ENCODE measurements around the gene ETDA. TPM values are rescaled to one million over a fixed set of nuclear protein-coding genes. Genes with fewer than 3 reads are reported as not detected.
A peak's percentile ranks its signal among the peaks of the same experiment; 100 is the strongest.
"Not testable (repeated sequence)": the region's sequence is repeated elsewhere in the genome, so short reads cannot be mapped to it uniquely, and the experiment has no call there.

Gene ETDA
- total RNA-seq = not detected

DNA sequence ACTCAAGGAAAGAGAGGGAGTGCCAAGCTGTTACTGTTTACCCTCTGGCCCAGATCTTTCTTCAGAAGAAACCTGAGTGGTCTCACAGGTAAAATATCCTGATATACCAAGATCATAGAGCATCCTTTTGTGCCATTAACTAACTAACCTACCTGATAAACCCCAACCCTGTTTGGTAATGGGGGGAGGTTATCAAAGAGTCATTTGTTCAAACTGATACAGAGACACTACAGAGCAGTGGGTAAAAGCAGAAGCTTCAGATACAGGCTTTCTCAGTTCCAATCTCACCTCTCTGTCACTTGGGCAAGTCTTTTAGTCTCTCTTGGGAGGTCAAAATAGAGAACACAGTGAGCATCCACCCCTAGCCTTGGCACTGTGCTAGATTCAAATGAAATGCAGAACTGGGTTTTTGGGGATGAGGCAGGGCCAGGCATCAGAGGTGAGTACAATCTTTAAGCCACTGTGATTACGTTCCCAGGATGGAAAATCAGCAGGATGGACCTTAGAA, at the start of gene ETDA:
ETDA (plus strand) TSS at position 51 of the 508 bp plus-strand sequence. CDS start 1,216 bp downstream, outside the sequence.
- H3K36me3 ChIP-seq, H3K27me3 ChIP-seq, DNase-seq, H3K4me1 ChIP-seq, H3K4me3 ChIP-seq, H3K27ac ChIP-seq, H3K9me3 ChIP-seq: not testable (repeated sequence)

DNA sequence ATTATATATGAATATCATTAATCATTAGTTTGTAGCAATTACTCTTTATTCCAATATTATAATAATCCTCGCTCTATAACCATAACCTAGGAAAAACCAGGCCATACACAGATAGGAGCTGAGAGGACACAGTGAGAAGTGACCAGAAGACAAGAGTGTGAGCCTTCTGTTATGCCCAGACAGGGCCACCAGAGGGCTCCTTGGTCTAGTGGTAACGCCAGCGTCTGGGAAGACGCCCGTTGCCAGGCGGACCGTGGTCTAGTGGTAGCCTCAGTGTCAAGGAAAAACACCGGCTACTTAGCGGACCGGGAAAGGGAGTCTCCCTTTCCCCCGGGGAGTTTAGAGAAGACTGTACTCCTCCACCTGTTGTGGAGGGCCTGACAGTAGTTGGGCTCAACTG, 45.4 kb upstream of the ETDA start:
- not testable (repeated sequence) for H3K4me3 ChIP-seq, H3K9me3 ChIP-seq, H3K27me3 ChIP-seq, H3K4me1 ChIP-seq, H3K36me3 ChIP-seq, H3K27ac ChIP-seq
- peak in 1 of 3 donors; percentile 56 for DNase-seq
- TF ChIP-seq, protein P1, sequence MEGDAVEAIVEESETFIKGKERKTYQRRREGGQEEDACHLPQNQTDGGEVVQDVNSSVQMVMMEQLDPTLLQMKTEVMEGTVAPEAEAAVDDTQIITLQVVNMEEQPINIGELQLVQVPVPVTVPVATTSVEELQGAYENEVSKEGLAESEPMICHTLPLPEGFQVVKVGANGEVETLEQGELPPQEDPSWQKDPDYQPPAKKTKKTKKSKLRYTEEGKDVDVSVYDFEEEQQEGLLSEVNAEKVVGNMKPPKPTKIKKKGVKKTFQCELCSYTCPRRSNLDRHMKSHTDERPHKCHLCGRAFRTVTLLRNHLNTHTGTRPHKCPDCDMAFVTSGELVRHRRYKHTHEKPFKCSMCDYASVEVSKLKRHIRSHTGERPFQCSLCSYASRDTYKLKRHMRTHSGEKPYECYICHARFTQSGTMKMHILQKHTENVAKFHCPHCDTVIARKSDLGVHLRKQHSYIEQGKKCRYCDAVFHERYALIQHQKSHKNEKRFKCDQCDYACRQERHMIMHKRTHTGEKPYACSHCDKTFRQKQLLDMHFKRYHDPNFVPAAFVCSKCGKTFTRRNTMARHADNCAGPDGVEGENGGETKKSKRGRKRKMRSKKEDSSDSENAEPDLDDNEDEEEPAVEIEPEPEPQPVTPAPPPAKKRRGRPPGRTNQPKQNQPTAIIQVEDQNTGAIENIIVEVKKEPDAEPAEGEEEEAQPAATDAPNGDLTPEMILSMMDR (IDR thresholded peaks at IDR 0.05) = peak in 4 of 6 experiments; percentile 9 to 39 (median 20)

DNA sequence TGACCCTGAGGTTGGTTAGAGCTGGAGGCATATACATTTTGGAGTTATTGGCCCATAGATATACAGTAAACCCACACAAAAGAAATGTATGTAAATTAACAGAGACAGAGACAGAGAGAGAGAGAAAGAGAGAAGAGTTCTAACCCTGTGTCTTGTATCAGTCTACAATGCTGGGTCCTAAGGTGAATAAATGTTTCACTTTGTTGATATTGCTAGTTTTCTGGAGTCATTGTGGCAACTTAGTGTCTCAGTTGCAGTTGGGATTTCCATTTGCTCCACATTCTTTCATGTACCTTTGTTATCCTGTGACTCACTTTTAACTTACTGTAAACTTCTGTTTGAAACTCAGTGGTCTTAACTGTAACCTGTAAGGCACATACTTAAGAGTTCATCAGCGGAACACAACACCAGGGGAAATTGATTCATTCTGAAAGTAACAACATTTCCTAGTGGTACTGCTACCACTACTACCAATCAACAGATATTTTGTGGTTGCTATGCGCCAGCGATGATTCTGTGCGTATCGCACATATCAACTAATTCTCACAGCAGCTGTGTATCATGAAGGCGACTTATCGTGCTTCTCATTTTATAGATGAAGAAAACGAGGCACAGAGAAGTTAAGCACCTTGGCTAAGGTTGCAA, 38.5 kb upstream of the ETDA start:
- Histone ChIP-seq H3K9me3 (no peaks in the 10 kb centered on the region), H3K36me3 (no peaks in the 10 kb centered on the region), H3K4me3 (no peak overlapping the region), H3K27ac (no peak overlapping the region), H3K27me3 (no peaks in the 10 kb centered on the region), H3K4me1 (no peaks in the 10 kb centered on the region)
- DNase-seq = no peak
- TF ChIP-seq, protein P1 (IDR thresholded peaks at IDR 0.05) = no peak

DNA sequence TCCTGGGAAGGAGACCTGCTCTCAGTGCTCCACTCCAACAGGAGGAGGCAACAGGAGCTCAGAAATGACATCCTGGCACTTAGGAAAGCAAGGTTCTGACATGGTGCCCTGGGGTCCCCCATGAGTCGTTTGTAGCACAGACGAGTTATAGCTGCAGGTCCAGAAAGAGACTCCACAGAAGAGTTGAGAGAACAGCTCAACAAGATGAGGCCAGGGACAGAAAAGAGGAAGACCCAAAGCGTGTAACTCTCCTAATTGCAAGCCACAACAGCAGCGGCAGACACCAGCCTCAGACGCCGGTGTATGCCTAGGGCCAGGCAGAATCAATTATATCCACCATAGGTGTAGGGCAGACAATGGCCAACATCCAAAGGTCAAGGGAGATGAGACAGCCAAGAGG, 5.9 kb upstream of the ETDA start:
- not testable (repeated sequence) for H3K9me3 ChIP-seq, H3K4me3 ChIP-seq, H3K4me1 ChIP-seq, H3K36me3 ChIP-seq, DNase-seq, H3K27ac ChIP-seq, H3K27me3 ChIP-seq

DNA sequence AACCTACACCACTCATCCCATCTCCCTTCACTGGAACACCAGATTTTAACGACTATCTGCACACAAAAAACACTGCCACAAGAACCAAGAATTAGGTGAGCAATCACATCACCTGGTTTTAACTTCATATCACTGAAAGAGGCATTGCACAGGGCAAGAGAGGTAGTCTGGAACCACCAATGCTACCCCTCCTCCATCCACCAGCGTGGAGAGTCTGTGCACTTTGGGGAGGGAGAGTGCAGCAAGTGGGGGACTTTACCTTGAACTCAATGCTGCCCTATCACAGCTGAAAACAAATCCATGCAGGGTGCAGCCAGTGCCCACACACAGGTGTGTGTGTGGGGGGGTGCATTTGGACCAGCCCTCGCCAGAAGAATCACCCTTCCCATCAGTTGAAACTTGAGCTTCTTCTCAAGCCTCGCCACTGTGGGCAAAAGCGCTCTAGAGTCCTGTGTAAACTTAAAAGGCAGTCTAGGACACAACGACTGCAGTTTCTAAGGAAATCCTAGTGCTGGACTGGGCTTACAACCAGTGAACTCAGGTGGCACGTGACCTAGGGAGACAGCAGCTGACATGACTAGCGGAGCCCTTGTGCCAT, 4.3 kb downstream of the ETDA start:
- DNase-seq, H3K4me1 ChIP-seq, H3K4me3 ChIP-seq, H3K36me3 ChIP-seq, H3K9me3 ChIP-seq, H3K27ac ChIP-seq, H3K27me3 ChIP-seq: not testable (repeated sequence)

DNA sequence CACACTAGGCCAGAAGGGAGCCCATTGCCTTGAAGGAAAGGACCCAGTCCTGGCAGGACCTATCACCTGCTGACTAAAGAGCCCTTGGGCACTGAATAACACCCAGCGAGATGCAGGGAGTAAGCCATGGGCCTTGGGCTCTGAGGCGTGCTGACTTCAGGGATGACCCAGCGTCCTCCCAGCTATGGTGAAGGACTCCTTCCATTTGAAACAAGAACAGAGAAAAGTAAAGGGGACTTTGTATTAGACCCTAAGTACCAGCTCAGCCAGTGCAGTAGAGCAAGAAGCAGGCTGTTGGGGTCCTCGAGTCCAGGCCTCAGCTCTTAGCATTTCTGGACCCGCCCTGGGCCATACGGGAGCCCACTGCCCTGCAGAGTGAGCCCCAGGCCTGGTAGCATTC, 5.1 kb downstream of the ETDA start:
- Histone ChIP-seq H3K9me3 (no peaks in the 10 kb centered on the region), H3K4me1 (no peaks in the 10 kb centered on the region), H3K27ac (no peak overlapping the region), H3K27me3 (no peaks in the 10 kb centered on the region), H3K36me3 (no peaks in the 10 kb centered on the region), H3K4me3 (no peak overlapping the region)
- TF ChIP-seq POLR2A (IDR thresholded peaks at IDR 0.05) = no peak
- TF ChIP-seq, protein P1 (IDR thresholded peaks at IDR 0.05) = no peak
- no peak for DNase-seq

DNA sequence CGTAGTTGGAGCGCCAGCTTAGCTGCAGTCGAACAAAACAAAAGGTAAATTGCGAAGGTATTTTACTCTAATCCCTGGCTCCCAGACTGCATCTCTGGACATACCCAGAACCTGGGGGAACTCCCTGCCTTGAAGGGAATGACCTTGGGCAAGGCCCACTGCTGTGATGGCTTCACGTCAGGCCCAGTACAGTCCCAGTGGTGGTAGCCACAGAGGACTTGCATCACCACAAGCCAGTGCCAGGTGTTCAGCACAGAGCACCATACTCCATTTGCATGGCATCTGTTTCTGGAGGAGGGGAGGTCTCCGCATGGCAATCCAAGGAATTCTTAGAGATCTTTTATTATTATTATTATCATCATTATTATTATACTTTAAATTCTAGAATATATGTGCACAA, 5.6 kb downstream of the ETDA start:
- Histone ChIP-seq H3K36me3 (no peaks in the 10 kb centered on the region), H3K27me3 (no peaks in the 10 kb centered on the region), H3K9me3 (no peaks in the 10 kb centered on the region), H3K4me1 (no peaks in the 10 kb centered on the region), H3K4me3 (no peak overlapping the region), H3K27ac (no peak overlapping the region)
- DNase-seq = no peak
- TF ChIP-seq, protein P1 (IDR thresholded peaks at IDR 0.05) = no peak
- TF ChIP-seq POLR2A (IDR thresholded peaks at IDR 0.05) = no peak

DNA sequence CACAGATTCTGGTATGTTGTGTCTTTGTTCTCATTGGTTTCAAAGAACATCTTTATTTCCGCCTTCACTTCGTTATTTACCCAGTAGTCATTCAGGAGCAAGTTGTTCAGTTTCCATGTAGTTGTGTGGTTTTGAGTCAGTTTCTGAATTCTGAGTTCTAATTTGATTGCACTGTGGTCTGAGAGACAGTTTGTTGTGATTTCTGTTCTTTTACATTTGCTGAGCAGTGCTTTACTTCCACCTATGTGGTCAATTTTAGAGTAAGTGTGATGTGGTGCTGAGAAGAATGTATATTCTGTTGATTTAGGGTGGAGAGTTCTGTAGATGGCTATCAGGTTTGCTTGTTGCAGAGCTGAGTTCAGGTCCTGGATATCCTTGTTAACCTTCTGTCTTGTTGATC, 9.1 kb downstream of the ETDA start:
- H3K9me3 ChIP-seq, H3K4me3 ChIP-seq, DNase-seq, H3K4me1 ChIP-seq, H3K27me3 ChIP-seq, H3K36me3 ChIP-seq, H3K27ac ChIP-seq: not testable (repeated sequence)

DNA sequence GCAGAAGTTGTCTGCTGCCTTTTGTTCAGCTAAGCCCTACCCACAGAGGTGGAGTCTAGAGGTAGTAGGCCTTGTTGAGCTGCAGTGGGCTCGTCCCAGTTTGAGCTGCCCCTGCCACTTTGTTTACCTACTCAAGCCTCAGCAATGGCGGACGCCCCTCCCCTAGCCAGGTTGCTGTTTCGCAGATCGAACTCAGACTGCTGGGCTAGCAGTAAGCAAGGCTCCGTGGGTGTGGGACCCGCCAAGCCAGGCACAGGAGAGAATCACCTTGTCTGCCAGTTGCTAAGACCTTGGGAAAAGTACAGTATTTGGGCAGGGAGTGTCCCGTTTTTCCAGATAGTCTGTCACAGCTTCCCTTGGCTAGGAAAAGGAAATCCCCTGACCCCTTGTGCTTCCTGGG, 11.5 kb downstream of the ETDA start:
- H3K4me1 ChIP-seq, DNase-seq, H3K27me3 ChIP-seq, H3K9me3 ChIP-seq, H3K27ac ChIP-seq, H3K4me3 ChIP-seq, H3K36me3 ChIP-seq: not testable (repeated sequence)
